OCI-LY1 (cell line): ENCODE measurements around the gene ZIM2.

Experiments used
- H2AFZ ChIP-seq: fragments of 200-600 bp; sonication (generic), shearing (Covaris generic); 2 replicates; pipeline ENCODE4 v1.6.0; 2014; ENCODE audit warnings: antibody characterized with exemption, mild to moderate bottlenecking, low read length
- H3F3A ChIP-seq: fragments of 200-600 bp; sonication (generic), shearing (Covaris generic); 2 replicates; pipeline ENCODE4 v1.6.0; 2014; ENCODE audit warnings: mild to moderate bottlenecking, antibody characterized with exemption, low read length, moderate library complexity; ENCODE audit not compliant: insufficient read depth
- H3K27ac ChIP-seq: fragments of 200-600 bp; sonication (generic); 2 replicates; pipeline ENCODE4 v1.5.1; 2014; ENCODE audit warnings: low read length, mixed run types, mild to moderate bottlenecking, low read depth; ENCODE audit not compliant: poor library complexity, severe bottlenecking
- H3K27me3 ChIP-seq: fragments of 200-600 bp; sonication (generic); 2 replicates; pipeline ENCODE4 v1.6.0; 2014; ENCODE audit warnings: antibody characterized with exemption, mild to moderate bottlenecking, low read length, moderate library complexity; ENCODE audit not compliant: insufficient read depth
- H3K36me3 ChIP-seq: fragments of 200-600 bp; sonication (generic); 2 replicates; pipeline ENCODE4 v1.6.1; 2014; ENCODE audit warnings: mild to moderate bottlenecking, antibody characterized with exemption, low read length, moderate library complexity, mixed read lengths; ENCODE audit not compliant: insufficient read depth
- H3K4me1 ChIP-seq: fragments of 200-600 bp; sonication (generic); 2 replicates; pipeline ENCODE4 v1.5.1; 2014; ENCODE audit warnings: mild to moderate bottlenecking, low read length, moderate library complexity; ENCODE audit not compliant: insufficient read depth, severe bottlenecking
- H3K4me2 ChIP-seq: fragments of 200-600 bp; sonication (generic), shearing (Covaris generic); 2 replicates; pipeline ENCODE4 v1.6.1; 2014; ENCODE audit warnings: low read length
- H3K4me3 ChIP-seq: fragments of 200-600 bp; sonication (generic); 2 replicates; pipeline ENCODE4 v1.5.1; 2014; ENCODE audit warnings: low read length, low read depth, mild to moderate bottlenecking, mixed read lengths; ENCODE audit not compliant: poor library complexity, severe bottlenecking
- H3K79me2 ChIP-seq: fragments of 200-600 bp; shearing (Covaris generic); 2 replicates; pipeline ENCODE4 v1.6.1; 2016; ENCODE audit warnings: mixed run types, low read length, mixed read lengths; ENCODE audit not compliant: insufficient read depth
- H3K9ac ChIP-seq: fragments of 200-600 bp; sonication (generic), shearing (Covaris generic); 2 replicates; pipeline ENCODE4 v1.6.1; 2014; ENCODE audit warnings: mild to moderate bottlenecking, low read length, mixed read lengths
- H3K9me2 ChIP-seq: fragments of 200-600 bp; sonication (generic), shearing (Covaris generic); 2 replicates; pipeline ENCODE4 v1.6.1; 2014; ENCODE audit warnings: low read depth, mild to moderate bottlenecking, low read length, mixed read lengths
- H3K9me3 ChIP-seq: fragments of 200-600 bp; shearing (Covaris generic); 2 replicates; pipeline ENCODE4 v1.6.1; 2014; ENCODE audit warnings: low read length, mixed read lengths
- H4K20me1 ChIP-seq: fragments of 200-600 bp; sonication (generic), shearing (Covaris generic); 2 replicates; pipeline ENCODE4 v1.6.0; 2016; ENCODE audit warnings: mild to moderate bottlenecking, low read length; ENCODE audit not compliant: insufficient read depth
- CTCF ChIP-seq: fragments of 200-600 bp; sonication (generic), shearing (Covaris generic); IDR thresholded peaks from 2 replicates; pipeline ENCODE4 v1.5.1; 2017; ENCODE audit warnings: mild to moderate bottlenecking, antibody characterized with exemption, low read length, moderate library complexity, mixed read lengths
- EZH2 ChIP-seq: fragments of 200-600 bp; sonication (generic), shearing (Covaris generic); IDR thresholded peaks from 2 replicates; pipeline ENCODE4 v1.8.0; 2017; ENCODE audit warnings: borderline replicate concordance, mixed run types, mild to moderate bottlenecking, antibody characterized with exemption, low read length, moderate library complexity, mixed read lengths

Gene ZIM2

GRCh38 chr19:56840451-56841192, at the start of gene ZIM2, which contains the start of gene PEG3:
Gene ZIM2 (minus strand): TSS chr19:56840726. CDS start chr19:56824277, 16,449 bp downstream.
Gene PEG3 (minus strand): TSS chr19:56840726. CDS start chr19:56824655, 16,071 bp downstream.
- Histone ChIP-seq H3K27me3 (no peaks in the 10 kb centered on the region), H3K4me3 (no peak within 1 kb of the TSS), H3F3A (no peaks in the 10 kb centered on the region), H3K9me3 (no peaks in the 10 kb centered on the region), H3K36me3 (no peaks in the 10 kb centered on the region), H3K79me2 (no peaks in the 10 kb centered on the region), H3K9ac (no peak within 1 kb of the TSS), H3K9me2 (no peaks in the 10 kb centered on the region), H4K20me1 (no peaks in the 10 kb centered on the region), H3K27ac (no peak within 1 kb of the TSS), H3K4me1 (no peaks in the 10 kb centered on the region), H2AFZ (no peak within 1 kb of the TSS), H3K4me2 (no peak within 1 kb of the TSS)
- TF ChIP-seq EZH2 (no peak), CTCF (no peak)

GRCh38 chr19:56885173-56885985, 44.9 kb upstream of the ZIM2 start:
- Histone ChIP-seq H3K9me3 (no peaks in the 10 kb centered on the region), H2AFZ (no peak overlapping the region), H3K4me2 (no peak overlapping the region), H4K20me1 (no peaks in the 10 kb centered on the region), H3K79me2 (no peaks in the 10 kb centered on the region), H3K4me1 (no peaks in the 10 kb centered on the region), H3K9me2 (no peaks in the 10 kb centered on the region), H3K36me3 (no peaks in the 10 kb centered on the region), H3K9ac (no peak overlapping the region), H3K27ac (no peak overlapping the region), H3F3A (no peaks in the 10 kb centered on the region), H3K4me3 (no peak overlapping the region), H3K27me3 (no peaks in the 10 kb centered on the region)
- TF ChIP-seq CTCF = no peak
- no peak for TF ChIP-seq EZH2

DNA sequence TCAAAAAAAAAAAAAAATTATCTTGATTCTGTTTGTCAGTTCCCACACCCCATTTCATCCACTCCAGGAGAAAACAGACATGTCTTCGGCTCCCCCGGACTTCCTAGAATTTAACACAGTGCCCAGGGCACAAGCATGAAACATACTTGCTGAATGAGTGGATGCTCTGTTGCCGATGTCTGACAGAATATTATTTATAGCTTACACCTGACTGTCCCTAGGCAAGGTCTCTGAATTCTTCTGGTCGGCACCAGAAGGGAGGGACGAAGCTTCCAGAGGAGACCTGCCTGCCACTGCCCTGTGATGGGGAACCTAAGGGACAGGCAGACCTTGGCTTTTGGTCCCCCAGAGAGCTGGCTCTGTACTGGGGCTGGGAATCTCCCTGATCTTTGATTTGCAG, 43.9 kb upstream of the ZIM2 start:
- H3K27ac ChIP-seq = no peak overlapping the region
- no peaks in the 10 kb centered on the region for H3K9me3 ChIP-seq

More for the DNA sequence above, 43.9 kb upstream of the ZIM2 start:
- Histone ChIP-seq H3K4me2 (no peak overlapping the region), H3K4me1 (no peaks in the 10 kb centered on the region), H4K20me1 (no peaks in the 10 kb centered on the region), H3K9ac (no peak overlapping the region), H3K36me3 (no peaks in the 10 kb centered on the region), H3K27me3 (no peaks in the 10 kb centered on the region), H3F3A (no peaks in the 10 kb centered on the region), H3K79me2 (no peaks in the 10 kb centered on the region), H3K9me2 (no peaks in the 10 kb centered on the region), H2AFZ (no peak overlapping the region), H3K4me3 (no peak overlapping the region)
- TF ChIP-seq CTCF (no peak), EZH2 (no peak)
